SK-N-SH treated with all-trans-retinoic acid at 6 μM for 48 hours (cell line): ENCODE results near the gene GLYR1.

Experiments
- ATAC-seq: fragments of 200-7000 bp; cut with Tn5 transposase; 3 replicates; pipeline ENCODE4 v1.9.1; 2020; ENCODE audit warnings: mild to moderate bottlenecking, moderate library complexity
- ARNTL ChIP-seq: fragments of 450-650 bp; formaldehyde crosslinking; IDR thresholded peaks from 2 replicates; pipeline ENCODE4 v1.5.0; 2020; ENCODE audit warnings: low read depth, mild to moderate bottlenecking, moderate library complexity, borderline replicate concordance
- BACH2 ChIP-seq: fragments of 250-450 bp; sonication (Bioruptor Pico); IDR thresholded peaks from 2 replicates; pipeline ENCODE4 v1.9.0; 2021; ENCODE audit warnings: mild to moderate bottlenecking, borderline replicate concordance
- ISL1 ChIP-seq: fragments of 250-450 bp; sonication (Bioruptor Pico); IDR thresholded peaks from 2 replicates; pipeline ENCODE4 v2.1.2; 2022; ENCODE audit warnings: mild to moderate bottlenecking, moderate library complexity
- PATZ1 ChIP-seq: fragments of 250-450 bp; sonication (Bioruptor Pico); IDR thresholded peaks from 2 replicates; pipeline ENCODE4 v1.8.0; 2020; ENCODE audit warnings: mild to moderate bottlenecking, moderate library complexity, borderline replicate concordance
- PPARA ChIP-seq: fragments of 250-450 bp; sonication (Bioruptor Pico); IDR thresholded peaks from 2 replicates; pipeline ENCODE4 v1.5.0; 2020; ENCODE audit warnings: mild to moderate bottlenecking, borderline replicate concordance
- SNAI2 ChIP-seq: fragments of 250-450 bp; sonication (Bioruptor Pico); IDR thresholded peaks from 2 replicates; pipeline ENCODE4 v1.5.0; 2020; ENCODE audit warnings: mild to moderate bottlenecking, moderate library complexity
- TCF4 ChIP-seq: fragments of 250-450 bp; sonication (Bioruptor Pico); IDR thresholded peaks from 2 replicates; pipeline ENCODE4 v1.8.0; 2021; ENCODE audit warnings: mild to moderate bottlenecking, moderate library complexity, borderline replicate concordance
- ZFP3 ChIP-seq: fragments of 250-450 bp; sonication (Bioruptor Pico); IDR thresholded peaks from 2 replicates; pipeline ENCODE4 v1.5.0; 2020; ENCODE audit warnings: mild to moderate bottlenecking, moderate library complexity
- ZFP30 ChIP-seq: fragments of 450-650 bp; formaldehyde crosslinking; IDR thresholded peaks from 2 replicates; pipeline ENCODE4 v1.5.0; 2022; ENCODE audit warnings: mild to moderate bottlenecking, moderate library complexity
- ZNF70 ChIP-seq: fragments of 450-650 bp; formaldehyde crosslinking; IDR thresholded peaks from 2 replicates; pipeline ENCODE4 v1.5.0; 2020; ENCODE audit warnings: mild to moderate bottlenecking, moderate library complexity
- ZNF8 ChIP-seq: fragments of 450-650 bp; formaldehyde crosslinking; IDR thresholded peaks from 2 replicates; pipeline ENCODE4 v1.5.0; 2020; ENCODE audit warnings: mild to moderate bottlenecking, moderate library complexity
- TF ChIP-seq, protein P1 (sequence below): fragments of 250-450 bp; sonication (Bioruptor Pico); IDR thresholded peaks from 2 replicates; pipeline ENCODE4 v1.5.0; 2020; ENCODE audit warnings: mild to moderate bottlenecking, moderate library complexity

GLYR1 gene

GRCh38 chr16:4790261-4790660, 56.8 kb downstream of the GLYR1 start (continued):
- TF ChIP-seq, protein P1, sequence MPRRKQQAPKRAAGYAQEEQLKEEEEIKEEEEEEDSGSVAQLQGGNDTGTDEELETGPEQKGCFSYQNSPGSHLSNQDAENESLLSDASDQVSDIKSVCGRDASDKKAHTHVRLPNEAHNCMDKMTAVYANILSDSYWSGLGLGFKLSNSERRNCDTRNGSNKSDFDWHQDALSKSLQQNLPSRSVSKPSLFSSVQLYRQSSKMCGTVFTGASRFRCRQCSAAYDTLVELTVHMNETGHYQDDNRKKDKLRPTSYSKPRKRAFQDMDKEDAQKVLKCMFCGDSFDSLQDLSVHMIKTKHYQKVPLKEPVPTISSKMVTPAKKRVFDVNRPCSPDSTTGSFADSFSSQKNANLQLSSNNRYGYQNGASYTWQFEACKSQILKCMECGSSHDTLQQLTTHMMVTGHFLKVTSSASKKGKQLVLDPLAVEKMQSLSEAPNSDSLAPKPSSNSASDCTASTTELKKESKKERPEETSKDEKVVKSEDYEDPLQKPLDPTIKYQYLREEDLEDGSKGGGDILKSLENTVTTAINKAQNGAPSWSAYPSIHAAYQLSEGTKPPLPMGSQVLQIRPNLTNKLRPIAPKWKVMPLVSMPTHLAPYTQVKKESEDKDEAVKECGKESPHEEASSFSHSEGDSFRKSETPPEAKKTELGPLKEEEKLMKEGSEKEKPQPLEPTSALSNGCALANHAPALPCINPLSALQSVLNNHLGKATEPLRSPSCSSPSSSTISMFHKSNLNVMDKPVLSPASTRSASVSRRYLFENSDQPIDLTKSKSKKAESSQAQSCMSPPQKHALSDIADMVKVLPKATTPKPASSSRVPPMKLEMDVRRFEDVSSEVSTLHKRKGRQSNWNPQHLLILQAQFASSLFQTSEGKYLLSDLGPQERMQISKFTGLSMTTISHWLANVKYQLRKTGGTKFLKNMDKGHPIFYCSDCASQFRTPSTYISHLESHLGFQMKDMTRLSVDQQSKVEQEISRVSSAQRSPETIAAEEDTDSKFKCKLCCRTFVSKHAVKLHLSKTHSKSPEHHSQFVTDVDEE (CRISPR knock-in tag), result no peak
- TF ChIP-seq PATZ1 (CRISPR knock-in tag), result no peak
- TF ChIP-seq, all 23 proteins: peak for 0

DNA sequence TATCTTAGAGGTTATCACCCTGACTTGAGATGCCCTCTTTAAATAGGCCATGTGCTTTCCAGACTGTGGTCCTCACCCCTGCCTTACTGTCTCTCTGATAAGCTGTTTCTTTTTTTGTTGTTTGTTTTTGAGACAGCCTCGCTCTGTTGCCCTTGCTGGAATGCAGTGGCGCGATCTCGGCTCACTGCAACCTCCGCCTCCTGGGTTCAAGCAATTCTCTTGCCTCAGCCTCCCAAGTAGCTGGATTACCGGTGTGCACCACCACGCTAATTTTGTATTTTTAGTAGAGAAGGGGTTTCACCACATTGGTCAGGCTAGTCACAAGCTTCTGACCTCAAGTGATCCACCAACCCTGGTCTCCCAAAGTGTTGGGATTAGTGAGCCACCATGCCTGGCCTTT, 58.2 kb downstream of the GLYR1 start:
- ATAC-seq, result no peak
- TF ChIP-seq ZFP30 (no peak), ZNF8 (CRISPR knock-in tag) (peak; percentile 32; the same call in 1 of the 2 replicates), ISL1 (no peak), PATZ1 (CRISPR knock-in tag) (no peak)

GRCh38 chr16:4788489-4788889, 58.6 kb downstream of the GLYR1 start:
- ATAC-seq, result no peak

GRCh38 chr16:4787627-4788482, 59.2 kb downstream of the GLYR1 start, which contains the start of gene SEPTIN12:
SEPTIN12 (minus strand) TSS chr16:4788345; CDS start chr16:4787645, 700 bp downstream.
- TF ChIP-seq, protein P1 (CRISPR knock-in tag), result 0 out of 2 replicates have a peak, but pooled peaks have one; percentile 13
- no peak for TF ChIP-seq SNAI2
- ATAC-seq, result no peak; the same call in 2 of the 3 replicates

More at GRCh38 chr16:4788489-4788889, 58.6 kb downstream of the GLYR1 start:
- TF ChIP-seq, protein P1 (CRISPR knock-in tag), result no peak
- TF ChIP-seq TCF4 (CRISPR knock-in tag) (no peak; the same call in 1 of the 2 replicates), ZNF70 (peak; percentile 49; the same call in 1 of the 2 replicates)
- TF ChIP-seq, all 23 proteins: peak for 1

DNA sequence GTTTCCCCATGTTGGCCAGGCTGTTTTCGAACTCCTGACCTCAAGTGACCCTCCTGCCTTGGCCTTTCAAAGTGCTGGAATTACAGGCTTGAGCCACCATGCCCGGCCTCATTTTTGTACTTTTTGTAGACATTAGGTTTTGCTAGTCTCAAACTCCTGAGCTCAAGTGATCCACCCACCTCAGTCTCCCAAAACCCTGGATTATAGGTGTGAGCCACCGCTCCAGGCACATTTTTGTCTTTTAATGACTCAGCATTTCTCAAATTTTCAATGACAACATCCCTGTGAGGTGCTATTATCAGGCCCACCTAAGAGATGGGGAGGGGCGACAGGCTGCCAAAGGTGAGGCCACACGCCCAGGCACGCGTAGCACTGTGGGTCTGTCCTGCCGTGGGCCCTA, 60.0 kb downstream of the GLYR1 start:
- no peak for ATAC-seq

More for the DNA sequence above, 60.0 kb downstream of the GLYR1 start:
- TF ChIP-seq ARNTL (no peak), ZFP3 (CRISPR knock-in tag) (no peak), PPARA (CRISPR knock-in tag) (no peak), BACH2 (CRISPR knock-in tag) (no peak), ISL1 (no peak)
- TF ChIP-seq, protein P1 (CRISPR knock-in tag), result no peak
